ENCODE measurements around the gene CDK6.

- TF ChIP-seq CTCF (IDR thresholded peaks at IDR 0.05; ENCODE audit: low read depth, low read length) (no peak), EZH2phosphoT487 (IDR thresholded peaks at IDR 0.05; ENCODE audit: low read depth) (no peak)
Observed at GRCh38 chr7:92753614-92754013, 82.8 kb downstream of the CDK6 start.

Data from OCI-LY3 (cell line).